Measurements from ENCODE around the gene PSMG2.

PSMG2 gene

GRCh38 chr18:12689256-12689850 is 13.5 kb upstream of the PSMG2 start:
- Histone ChIP-seq H3K9me3 (ENCODE audit: control insufficient read depth, low read length) (no peaks in the 10 kb centered on the region), H3K27me3 (ENCODE audit: control insufficient read depth, insufficient read depth, low read length) (no peaks in the 10 kb centered on the region), H3K9ac (ENCODE audit: low read length) (no peak overlapping the region), H3K4me3 (ENCODE audit: low read length) (no peak overlapping the region), H3K36me3 (ENCODE audit: control insufficient read depth, insufficient read depth, low read length) (no peaks in the 10 kb centered on the region), H3K4me1 (ENCODE audit: control insufficient read depth, insufficient read depth, low read length) (peaks cover 6% of the 10 kb centered on the region)

GRCh38 chr18:12692206-12692605 is 10.6 kb upstream of the PSMG2 start:
- H3K36me3 ChIP-seq (ENCODE audit: control insufficient read depth, insufficient read depth, low read length): no peaks in the 10 kb centered on the region
- H3K4me1 ChIP-seq (ENCODE audit: control insufficient read depth, insufficient read depth, low read length): peaks cover 9% of the 10 kb centered on the region
- no peaks in the 10 kb centered on the region for H3K27me3 ChIP-seq (ENCODE audit: control insufficient read depth, insufficient read depth, low read length)
- H3K4me3 ChIP-seq (ENCODE audit: low read length): no peak overlapping the region
- H3K9ac ChIP-seq (ENCODE audit: low read length): no peak overlapping the region
- no peaks in the 10 kb centered on the region for H3K9me3 ChIP-seq (ENCODE audit: control insufficient read depth, low read length)

GRCh38 chr18:12694032-12694431 is 8.8 kb upstream of the PSMG2 start:
- H3K9ac ChIP-seq (ENCODE audit: low read length): no peak overlapping the region
- no peaks in the 10 kb centered on the region for H3K36me3 ChIP-seq (ENCODE audit: control insufficient read depth, insufficient read depth, low read length)
- H3K27me3 ChIP-seq (ENCODE audit: control insufficient read depth, insufficient read depth, low read length): no peaks in the 10 kb centered on the region
- H3K4me3 ChIP-seq (ENCODE audit: low read length): no peak overlapping the region
- H3K9me3 ChIP-seq (ENCODE audit: control insufficient read depth, low read length): no peaks in the 10 kb centered on the region
- H3K4me1 ChIP-seq (ENCODE audit: control insufficient read depth, insufficient read depth, low read length): peaks cover 9% of the 10 kb centered on the region

GRCh38 chr18:12699747-12700146 is 3.1 kb upstream of the PSMG2 start:
- no peaks in the 10 kb centered on the region for H3K27me3 ChIP-seq (ENCODE audit: control insufficient read depth, insufficient read depth, low read length)
- no peaks in the 10 kb centered on the region for H3K36me3 ChIP-seq (ENCODE audit: control insufficient read depth, insufficient read depth, low read length)
- H3K9ac ChIP-seq (ENCODE audit: low read length): no peak overlapping the region
- H3K9me3 ChIP-seq (ENCODE audit: control insufficient read depth, low read length): no peaks in the 10 kb centered on the region
- H3K4me1 ChIP-seq (ENCODE audit: control insufficient read depth, insufficient read depth, low read length): peaks cover 6% of the 10 kb centered on the region
- no peak overlapping the region for H3K4me3 ChIP-seq (ENCODE audit: low read length)

- no peaks in the 10 kb centered on the region for H3K9me3 ChIP-seq (ENCODE audit: control insufficient read depth, low read length)
- H3K4me1 ChIP-seq (ENCODE audit: control insufficient read depth, insufficient read depth, low read length): peaks cover 6% of the 10 kb centered on the region
- no peaks in the 10 kb centered on the region for H3K27me3 ChIP-seq (ENCODE audit: control insufficient read depth, insufficient read depth, low read length)
- H3K4me3 ChIP-seq (ENCODE audit: low read length): no peak overlapping the region
- H3K9ac ChIP-seq (ENCODE audit: low read length): peak overlapping the region; percentile 97
- no peaks in the 10 kb centered on the region for H3K36me3 ChIP-seq (ENCODE audit: control insufficient read depth, insufficient read depth, low read length)
These were observed 1.7 kb upstream of the PSMG2 start for GRCh38 chr18:12701161-12701560.

- no peaks in the 10 kb centered on the region for H3K27me3 ChIP-seq (ENCODE audit: control insufficient read depth, insufficient read depth, low read length)
- H3K9me3 ChIP-seq (ENCODE audit: control insufficient read depth, low read length): no peaks in the 10 kb centered on the region
- no peaks in the 10 kb centered on the region for H3K36me3 ChIP-seq (ENCODE audit: control insufficient read depth, insufficient read depth, low read length)
- peak overlapping the region; percentile 97 for H3K9ac ChIP-seq (ENCODE audit: low read length)
- H3K4me3 ChIP-seq (ENCODE audit: low read length): peak overlapping the region; percentile 96
- peaks cover 6% of the 10 kb centered on the region for H3K4me1 ChIP-seq (ENCODE audit: control insufficient read depth, insufficient read depth, low read length)
These were observed 290 bp downstream of the PSMG2 start for GRCh38 chr18:12703096-12703567.

- H3K9me3 ChIP-seq (ENCODE audit: control insufficient read depth, low read length): no peaks in the 10 kb centered on the region
- peaks cover 6% of the 10 kb centered on the region for H3K4me1 ChIP-seq (ENCODE audit: control insufficient read depth, insufficient read depth, low read length)
- no peaks in the 10 kb centered on the region for H3K36me3 ChIP-seq (ENCODE audit: control insufficient read depth, insufficient read depth, low read length)
- H3K27me3 ChIP-seq (ENCODE audit: control insufficient read depth, insufficient read depth, low read length): no peaks in the 10 kb centered on the region
- H3K4me3 ChIP-seq (ENCODE audit: low read length): peak overlapping the region; percentile 96
- H3K9ac ChIP-seq (ENCODE audit: low read length): peak overlapping the region; percentile 97
These were observed 822 bp downstream of the PSMG2 start for GRCh38 chr18:12703664-12704063.

GRCh38 chr18:12711446-12711845 is 8.6 kb downstream of the PSMG2 start:
- H3K9ac ChIP-seq (ENCODE audit: low read length): no peak overlapping the region
- no peaks in the 10 kb centered on the region for H3K36me3 ChIP-seq (ENCODE audit: control insufficient read depth, insufficient read depth, low read length)
- no peaks in the 10 kb centered on the region for H3K4me1 ChIP-seq (ENCODE audit: control insufficient read depth, insufficient read depth, low read length)
- H3K4me3 ChIP-seq (ENCODE audit: low read length): no peak overlapping the region
- H3K9me3 ChIP-seq (ENCODE audit: control insufficient read depth, low read length): no peaks in the 10 kb centered on the region
- H3K27me3 ChIP-seq (ENCODE audit: control insufficient read depth, insufficient read depth, low read length): no peaks in the 10 kb centered on the region

- H3K4me3 ChIP-seq (ENCODE audit: low read length): no peak overlapping the region
- H3K36me3 ChIP-seq (ENCODE audit: control insufficient read depth, insufficient read depth, low read length): no peaks in the 10 kb centered on the region
- no peak overlapping the region for H3K9ac ChIP-seq (ENCODE audit: low read length)
- H3K4me1 ChIP-seq (ENCODE audit: control insufficient read depth, insufficient read depth, low read length): no peaks in the 10 kb centered on the region
- no peaks in the 10 kb centered on the region for H3K9me3 ChIP-seq (ENCODE audit: control insufficient read depth, low read length)
- H3K27me3 ChIP-seq (ENCODE audit: control insufficient read depth, insufficient read depth, low read length): no peaks in the 10 kb centered on the region
These were observed 18.8 kb downstream of the PSMG2 start for GRCh38 chr18:12721495-12722275.

- no peaks in the 10 kb centered on the region for H3K27me3 ChIP-seq (ENCODE audit: control insufficient read depth, insufficient read depth, low read length)
- H3K9me3 ChIP-seq (ENCODE audit: control insufficient read depth, low read length): no peaks in the 10 kb centered on the region
- no peak overlapping the region for H3K9ac ChIP-seq (ENCODE audit: low read length)
- H3K36me3 ChIP-seq (ENCODE audit: control insufficient read depth, insufficient read depth, low read length): no peaks in the 10 kb centered on the region
- H3K4me3 ChIP-seq (ENCODE audit: low read length): no peak overlapping the region
- no peaks in the 10 kb centered on the region for H3K4me1 ChIP-seq (ENCODE audit: control insufficient read depth, insufficient read depth, low read length)
These were observed 19.9 kb downstream of the PSMG2 start for GRCh38 chr18:12722731-12723130.

GRCh38 chr18:12726331-12726730 is 23.5 kb downstream of the PSMG2 start:
- H3K9ac ChIP-seq (ENCODE audit: low read length): no peak overlapping the region
- no peaks in the 10 kb centered on the region for H3K4me1 ChIP-seq (ENCODE audit: control insufficient read depth, insufficient read depth, low read length)
- H3K36me3 ChIP-seq (ENCODE audit: control insufficient read depth, insufficient read depth, low read length): no peaks in the 10 kb centered on the region
- no peaks in the 10 kb centered on the region for H3K9me3 ChIP-seq (ENCODE audit: control insufficient read depth, low read length)
- H3K4me3 ChIP-seq (ENCODE audit: low read length): no peak overlapping the region
- H3K27me3 ChIP-seq (ENCODE audit: control insufficient read depth, insufficient read depth, low read length): no peaks in the 10 kb centered on the region

- Histone ChIP-seq H3K4me3 (ENCODE audit: low read length) (no peak overlapping the region), H3K4me1 (ENCODE audit: control insufficient read depth, insufficient read depth, low read length) (no peaks in the 10 kb centered on the region), H3K27me3 (ENCODE audit: control insufficient read depth, insufficient read depth, low read length) (no peaks in the 10 kb centered on the region), H3K36me3 (ENCODE audit: control insufficient read depth, insufficient read depth, low read length) (no peaks in the 10 kb centered on the region), H3K9ac (ENCODE audit: low read length) (no peak overlapping the region), H3K9me3 (ENCODE audit: control insufficient read depth, low read length) (no peaks in the 10 kb centered on the region)
These were observed 24.1 kb downstream of the PSMG2 start for GRCh38 chr18:12726774-12727550.
